Breast epithelium (tissue), 4 donors: ENCODE measurements around the gene PRKACG. TPM values are rescaled to one million over a fixed set of nuclear protein-coding genes. Genes with fewer than 3 reads are reported as not detected.
"Not testable (repeated sequence)": the region's sequence is repeated elsewhere in the genome, so short reads cannot be mapped to it uniquely, and the experiment has no call there.

Experiments used
- DNase-seq, 2 donors: peaks; one replicate each; pipeline ENCODE4 v3.0.0-alpha.2; 2019; ENCODE audit warnings: low spot score in 2 of 2
- H3K27ac ChIP-seq, 2 donors: fragments of 200-600 bp; sonication (generic) in 1 of 2; one replicate each; pipeline ENCODE4 v1.5.1; 2016 to 2019; ENCODE audit warnings: mild to moderate bottlenecking in 1 of 2
- H3K27me3 ChIP-seq, 2 donors: fragments of 200-600 bp; sonication (generic) in 1 of 2; one replicate each; pipeline versions ENCODE4 v1.5.1 to v1.6.0; 2017 to 2019; ENCODE audit warnings: control low read depth in 1 of 2, mild to moderate bottlenecking in 1 of 2
- H3K36me3 ChIP-seq: fragments of 200-600 bp; one replicate; pipeline ENCODE4 v1.5.1; 2019
- H3K4me1 ChIP-seq, 2 donors: fragments of 200-600 bp; sonication (generic); one replicate each; pipeline ENCODE4 v1.5.1; 2016 to 2019; ENCODE audit warnings: control low read depth in 1 of 2
- H3K4me3 ChIP-seq, 3 donors: fragments of 200-600 bp; sonication (generic); 1 replicate in 2 of 3; 2 replicates in 1 of 3; pipeline ENCODE4 v1.5.1; 2016 to 2019; ENCODE audit warnings: mild to moderate bottlenecking in 3 of 3, moderate library complexity in 2 of 3
- H3K9me3 ChIP-seq, 2 donors: fragments of 200-600 bp; sonication (generic) in 1 of 2; one replicate each; pipeline ENCODE4 v1.5.1; 2016 to 2019; ENCODE audit warnings: control low read depth in 1 of 2
- CTCF ChIP-seq, 3 donors: fragments of 450-650 bp; IDR thresholded peaks; one replicate each; pipeline ENCODE4 v1.5.1; 2016 to 2017; ENCODE audit warnings: antibody characterized with exemption in 3 of 3, mild to moderate bottlenecking in 3 of 3, moderate library complexity in 3 of 3
- POLR2A ChIP-seq: fragments of 450-650 bp; IDR thresholded peaks from one replicate; pipeline ENCODE4 v1.6.1; 2016; ENCODE audit warnings: antibody characterized with exemption, mild to moderate bottlenecking, moderate library complexity
- POLR2AphosphoS5 ChIP-seq, 3 donors: sonication (generic); formaldehyde crosslinking; IDR thresholded peaks; one replicate each; pipeline ENCODE4 v1.6.1; 2017; ENCODE audit warnings: antibody characterized with exemption in 3 of 3
- intact Hi-C: fragments of 100-400 bp; cut with DNase I; formaldehyde crosslinking; loops from one replicate; pipeline ENCODE4 v1.15.1; 2023; ENCODE audit warnings: low total_unique reads
- total RNA-seq, 3 donors: library from RNA; depleted of rRNA; stranded (reverse); fragments of >200 nt; gene quantifications; one replicate each; pipeline ENCODE4 v1.1.0, GENCODE V29; 2016

Gene PRKACG
- total RNA-seq, 3 donors from 2014 or later: not detected

DNA sequence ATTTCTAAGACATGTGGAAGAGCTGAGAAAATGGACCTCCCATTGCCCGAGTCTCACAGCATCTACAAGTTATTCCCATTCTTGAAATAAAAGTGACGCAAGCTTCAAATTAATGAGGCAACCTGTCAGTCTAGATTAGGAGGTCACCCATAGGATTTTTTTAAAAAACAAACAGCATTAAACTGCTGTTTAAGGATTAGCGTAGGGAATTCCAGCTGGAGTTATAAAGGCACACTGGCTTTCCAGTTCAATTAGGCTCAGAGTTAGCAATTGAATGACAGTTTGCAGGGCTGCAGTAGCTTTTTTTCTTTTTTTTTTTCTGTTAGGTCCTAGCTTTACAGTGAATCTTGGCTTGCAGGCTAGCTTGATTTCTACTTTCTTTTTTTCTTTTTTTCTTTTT is 16.2 kb downstream of the PRKACG start:
- H3K27ac ChIP-seq: no peak overlapping the region
- TF ChIP-seq POLR2A (no peak), POLR2AphosphoS5 (IDR thresholded peaks at IDR 0.05) (no peak), CTCF (IDR thresholded peaks at IDR 0.05) (no peak)
- H3K27me3 ChIP-seq: no peaks in the 10 kb centered on the region
- no peak for DNase-seq
- no peak overlapping the region for H3K4me3 ChIP-seq
- no peaks in the 10 kb centered on the region for H3K4me1 ChIP-seq
- intact Hi-C loops: no loop called here
- no peaks in the 10 kb centered on the region for H3K36me3 ChIP-seq
- H3K9me3 ChIP-seq: no peaks in the 10 kb centered on the region

DNA sequence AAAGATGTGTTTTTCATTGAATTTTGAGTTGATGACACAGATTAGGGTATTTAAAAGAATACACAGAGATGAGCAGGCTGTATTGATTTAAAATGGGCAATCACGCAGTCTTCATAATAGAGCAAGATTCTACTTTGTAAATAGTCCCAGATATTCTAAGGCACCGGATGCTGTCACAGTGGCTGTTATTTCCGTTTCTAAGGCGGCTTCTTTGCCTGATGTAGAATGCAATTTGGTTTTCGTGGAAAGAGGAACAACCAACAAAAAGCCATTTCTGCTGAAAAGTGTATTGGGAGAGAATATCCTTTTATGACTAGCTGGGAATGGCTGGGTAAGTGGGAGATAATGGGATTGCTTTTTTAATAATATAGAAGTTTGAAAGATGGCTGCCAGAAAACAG is 17.5 kb downstream of the PRKACG start:
- intact Hi-C loops: no loop called here
- Histone ChIP-seq H3K4me1 (no peaks in the 10 kb centered on the region), H3K4me3 (no peak overlapping the region), H3K36me3 (no peaks in the 10 kb centered on the region), H3K9me3 (no peaks in the 10 kb centered on the region), H3K27ac (no peak overlapping the region), H3K27me3 (no peaks in the 10 kb centered on the region)
- TF ChIP-seq CTCF (IDR thresholded peaks at IDR 0.05) (no peak), POLR2A (no peak)
- no peak for DNase-seq

DNA sequence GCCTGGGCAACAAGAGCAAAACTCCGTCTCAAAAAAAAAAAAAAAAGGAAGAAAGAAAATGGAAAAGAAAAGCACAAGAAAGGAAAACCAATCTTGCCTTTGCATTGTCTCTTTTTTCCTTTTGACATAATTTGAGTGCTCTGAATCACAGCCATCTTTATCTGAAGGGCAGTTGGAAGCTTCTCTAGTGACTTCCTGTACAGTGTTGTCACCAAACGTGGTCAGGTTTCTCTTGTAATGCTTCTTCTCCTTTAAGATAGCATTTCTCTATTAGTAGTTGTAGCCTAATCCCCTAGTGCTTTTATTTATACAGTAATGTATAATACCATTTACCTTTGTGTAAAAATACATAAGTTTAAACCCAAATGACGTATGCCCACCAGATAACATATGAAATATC is 18.1 kb downstream of the PRKACG start:
- intact Hi-C loops: no loop called here
- Histone ChIP-seq H3K9me3 (no peaks in the 10 kb centered on the region), H3K27ac (no peak overlapping the region), H3K4me3 (no peak overlapping the region), H3K36me3 (no peaks in the 10 kb centered on the region), H3K4me1 (no peaks in the 10 kb centered on the region), H3K27me3 (no peaks in the 10 kb centered on the region)
- TF ChIP-seq POLR2A (no peak), POLR2AphosphoS5 (IDR thresholded peaks at IDR 0.05) (no peak), CTCF (IDR thresholded peaks at IDR 0.05) (no peak)
- no peak for DNase-seq

- no peaks in the 10 kb centered on the region for H3K27me3 ChIP-seq
- H3K36me3 ChIP-seq: no peaks in the 10 kb centered on the region
- no peaks in the 10 kb centered on the region for H3K9me3 ChIP-seq
- TF ChIP-seq POLR2AphosphoS5 (IDR thresholded peaks at IDR 0.05) (no peak), CTCF (IDR thresholded peaks at IDR 0.05) (no peak), POLR2A (no peak)
- H3K27ac ChIP-seq: no peak overlapping the region
- H3K4me1 ChIP-seq: no peaks in the 10 kb centered on the region
- no peak for DNase-seq
- no peak overlapping the region for H3K4me3 ChIP-seq
- intact Hi-C loops: no loop called here
Observed at GRCh38 chr9:68991457-68991856, 22.5 kb downstream of the PRKACG start.

DNA sequence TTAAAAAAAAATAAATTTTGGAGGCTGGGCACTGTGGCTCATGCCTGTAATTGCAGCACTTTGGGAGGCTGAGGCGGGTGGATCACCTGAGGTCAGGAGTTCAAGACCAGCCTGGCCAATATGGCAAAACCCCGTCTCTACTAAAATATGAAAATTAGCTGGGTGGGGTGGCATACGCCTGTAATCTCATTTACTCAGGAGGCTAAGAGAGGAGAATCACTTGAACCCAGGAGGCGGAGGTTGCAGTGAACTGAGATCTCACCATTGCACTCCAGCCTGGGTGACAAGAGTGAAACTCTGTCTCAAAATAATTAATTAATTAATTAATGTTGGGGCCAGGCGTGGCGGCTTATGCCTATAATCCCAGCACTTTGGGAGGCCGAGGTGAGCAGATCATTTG is 27.0 kb downstream of the PRKACG start:
- H3K27ac ChIP-seq, intact Hi-C loops, H3K27me3 ChIP-seq, H3K4me3 ChIP-seq, H3K36me3 ChIP-seq, DNase-seq, H3K4me1 ChIP-seq, H3K9me3 ChIP-seq: not testable (repeated sequence)
